GM23338 (cell line): ENCODE results near the gene GNG7. TPM values are rescaled to one million over a fixed set of nuclear protein-coding genes. Genes with fewer than 3 reads are reported as not detected.

Experiments used
- ATAC-seq: fragments of 200-7000 bp; cut with Tn5 transposase; 3 replicates; pipeline ENCODE4 v1.9.1; 2020
- DNase-seq: peaks from one replicate; pipeline ENCODE4 v3.0.0-alpha.2; 2015; ENCODE audit warnings: low spot score
- H2AFZ ChIP-seq: fragments of 200-600 bp; sonication (generic); 2 replicates; pipeline ENCODE4 v1.8.0; 2016; ENCODE audit warnings: antibody characterized with exemption, mild to moderate bottlenecking, moderate library complexity
- H3F3A ChIP-seq: fragments of 200-600 bp; sonication (generic); replicated peaks from 2 replicates; pipeline ENCODE4 v1.8.0; 2017; ENCODE audit warnings: antibody characterized with exemption, mixed run types, low read depth
- H3K27ac ChIP-seq: fragments of 200-600 bp; sonication (generic); 2 replicates; pipeline ENCODE4 v1.6.1; 2016; ENCODE audit warnings: low read depth
- H3K27me3 ChIP-seq: fragments of 200-600 bp; sonication (generic); 2 replicates; pipeline ENCODE4 v1.8.0; 2016; ENCODE audit warnings: mild to moderate bottlenecking, mixed run types, moderate library complexity; ENCODE audit not compliant: insufficient read depth
- H3K36me3 ChIP-seq: fragments of 200-600 bp; sonication (generic); 2 replicates; pipeline ENCODE4 v1.8.0; 2016; ENCODE audit warnings: mild to moderate bottlenecking; ENCODE audit not compliant: insufficient read depth
- H3K4me1 ChIP-seq: fragments of 200-600 bp; sonication (generic); 2 replicates; pipeline ENCODE4 v1.8.0; 2016; ENCODE audit warnings: mild to moderate bottlenecking, moderate library complexity; ENCODE audit not compliant: insufficient read depth
- H3K4me2 ChIP-seq: fragments of 200-600 bp; sonication (generic); 2 replicates; pipeline ENCODE4 v1.7.1; 2017; ENCODE audit warnings: mixed run types
- H3K4me3 ChIP-seq: fragments of 200-600 bp; sonication (generic); 2 replicates; pipeline ENCODE4 v1.6.1; 2016; ENCODE audit warnings: mixed run types
- H3K79me2 ChIP-seq: fragments of 200-600 bp; sonication (generic); replicated peaks from 2 replicates; pipeline ENCODE4 v1.8.0; 2017; ENCODE audit warnings: mild to moderate bottlenecking; ENCODE audit not compliant: insufficient read depth
- H3K9me2 ChIP-seq: fragments of 200-600 bp; sonication (generic); 2 replicates; pipeline ENCODE4 v1.8.0; 2017; ENCODE audit not compliant: insufficient read depth
- H4K20me1 ChIP-seq: fragments of 200-600 bp; sonication (generic); replicated peaks from 2 replicates; pipeline ENCODE4 v1.8.0; 2017; ENCODE audit warnings: mild to moderate bottlenecking; ENCODE audit not compliant: insufficient read depth
- H3K27ac Mint-ChIP-seq: 2 replicates; pipeline ENCODE4 v1.8.0; 2020; ENCODE audit warnings: inconsistent platforms, mild to moderate bottlenecking, moderate library complexity, mixed read lengths
- H3K27me3 Mint-ChIP-seq: 3 replicates; pipeline ENCODE4 v1.8.0; 2022; ENCODE audit warnings: low read depth, mild to moderate bottlenecking, moderate library complexity, mixed read lengths, inconsistent platforms; ENCODE audit not compliant: insufficient read depth, poor library complexity
- H3K36me3 Mint-ChIP-seq: 3 replicates; pipeline ENCODE4 v1.8.0; 2021; ENCODE audit warnings: low read depth, mild to moderate bottlenecking, inconsistent platforms, moderate library complexity, mixed read lengths
- H3K4me1 Mint-ChIP-seq: 3 replicates; pipeline ENCODE4 v1.8.0; 2020; ENCODE audit warnings: mild to moderate bottlenecking, inconsistent platforms, mixed read lengths
- H3K4me3 Mint-ChIP-seq: 3 replicates; pipeline ENCODE4 v1.8.0; 2021; ENCODE audit warnings: moderate library complexity, mild to moderate bottlenecking, inconsistent platforms, mixed read lengths
- H3K9me3 Mint-ChIP-seq: 3 replicates; pipeline ENCODE4 v1.8.0; 2020; ENCODE audit warnings: moderate library complexity, mild to moderate bottlenecking, inconsistent platforms, mixed read lengths
- CREB1 ChIP-seq: fragments of 250-450 bp; sonication (Bioruptor Pico); IDR thresholded peaks from 2 replicates; pipeline ENCODE4 v1.5.0; 2020; ENCODE audit warnings: low read depth, mild to moderate bottlenecking, moderate library complexity
- CTCF ChIP-seq, 2 experiments: fragments of 200-600 bp in 1 of 2; sonication (generic) in 1 of 2; conservative IDR thresholded peaks; 2 replicates each; pipeline versions ENCODE4 v1.5.1 to v1.6.1; 2016 to 2017; ENCODE audit warnings: antibody characterized with exemption in 2 of 2, low read depth in 2 of 2, mild to moderate bottlenecking in 2 of 2, moderate library complexity in 1 of 2
- EZH2 ChIP-seq: fragments of 200-600 bp; sonication (generic); IDR thresholded peaks from one replicate; pipeline ENCODE4 v1.8.0; 2017; ENCODE audit warnings: antibody characterized with exemption, mild to moderate bottlenecking, low read depth; ENCODE audit not compliant: unreplicated experiment
- EZH2phosphoT487 ChIP-seq: fragments of 200-600 bp; sonication (generic); IDR thresholded peaks from one replicate; pipeline ENCODE4 v1.8.1; 2018; ENCODE audit warnings: antibody characterized with exemption; ENCODE audit not compliant: unreplicated experiment
- JUNB ChIP-seq: IDR thresholded peaks from one replicate; pipeline ENCODE4 v1.6.1; 2016; ENCODE audit warnings: antibody characterized with exemption; ENCODE audit not compliant: unreplicated experiment
- NANOG ChIP-seq: IDR thresholded peaks from 2 replicates; pipeline ENCODE4 v1.6.1; 2016; ENCODE audit warnings: antibody characterized with exemption, borderline replicate concordance
- POLR2AphosphoS5 ChIP-seq: IDR thresholded peaks from 2 replicates; pipeline ENCODE4 v1.6.1; 2016; ENCODE audit warnings: antibody characterized with exemption, low read depth
- REST ChIP-seq: IDR thresholded peaks from one replicate; pipeline ENCODE4 v1.6.1; 2018; ENCODE audit warnings: antibody characterized with exemption; ENCODE audit not compliant: unreplicated experiment
- STAT1 ChIP-seq: IDR thresholded peaks from one replicate; pipeline ENCODE4 v1.6.1; 2016; ENCODE audit warnings: antibody characterized with exemption; ENCODE audit not compliant: unreplicated experiment
- ZNF114 ChIP-seq: fragments of 250-450 bp; sonication (Bioruptor Pico); IDR thresholded peaks from 2 replicates; pipeline ENCODE4 v1.5.0; 2020; ENCODE audit warnings: mild to moderate bottlenecking, moderate library complexity
- ZNF331 ChIP-seq: fragments of 250-450 bp; sonication (Bioruptor Pico); IDR thresholded peaks from 2 replicates; pipeline ENCODE4 v1.5.0; 2020; ENCODE audit warnings: low read depth, mild to moderate bottlenecking, moderate library complexity
- ZNF462 ChIP-seq: fragments of 250-450 bp; sonication (Bioruptor Pico); IDR thresholded peaks from 2 replicates; pipeline ENCODE4 v1.5.0; 2020; ENCODE audit warnings: mild to moderate bottlenecking, moderate library complexity
- polyA plus RNA-seq: library from polyadenylated mRNA; unstranded; fragments of >200 nt; fragmentation: Nextera tagmentation; extraction: Ambion mirVana; gene quantifications from 2 replicates; pipeline ENCODE4 v1.2.1, GENCODE V29; 2016
- total RNA-seq: library from RNA; depleted of rRNA; stranded (reverse); fragments of >200 nt; shearing (Covaris generic); gene quantifications from 2 replicates; pipeline ENCODE4 v1.2.3, GENCODE V29; 2014
- TF ChIP-seq, protein P1 (sequence below): IDR thresholded peaks from 2 replicates; pipeline ENCODE4 v1.6.1; 2016; ENCODE audit warnings: antibody characterized with exemption

GNG7 gene
- total and polyA plus RNA-seq, 2 experiments from 2014 or later = 5.1 to 5.4 TPM

DNA sequence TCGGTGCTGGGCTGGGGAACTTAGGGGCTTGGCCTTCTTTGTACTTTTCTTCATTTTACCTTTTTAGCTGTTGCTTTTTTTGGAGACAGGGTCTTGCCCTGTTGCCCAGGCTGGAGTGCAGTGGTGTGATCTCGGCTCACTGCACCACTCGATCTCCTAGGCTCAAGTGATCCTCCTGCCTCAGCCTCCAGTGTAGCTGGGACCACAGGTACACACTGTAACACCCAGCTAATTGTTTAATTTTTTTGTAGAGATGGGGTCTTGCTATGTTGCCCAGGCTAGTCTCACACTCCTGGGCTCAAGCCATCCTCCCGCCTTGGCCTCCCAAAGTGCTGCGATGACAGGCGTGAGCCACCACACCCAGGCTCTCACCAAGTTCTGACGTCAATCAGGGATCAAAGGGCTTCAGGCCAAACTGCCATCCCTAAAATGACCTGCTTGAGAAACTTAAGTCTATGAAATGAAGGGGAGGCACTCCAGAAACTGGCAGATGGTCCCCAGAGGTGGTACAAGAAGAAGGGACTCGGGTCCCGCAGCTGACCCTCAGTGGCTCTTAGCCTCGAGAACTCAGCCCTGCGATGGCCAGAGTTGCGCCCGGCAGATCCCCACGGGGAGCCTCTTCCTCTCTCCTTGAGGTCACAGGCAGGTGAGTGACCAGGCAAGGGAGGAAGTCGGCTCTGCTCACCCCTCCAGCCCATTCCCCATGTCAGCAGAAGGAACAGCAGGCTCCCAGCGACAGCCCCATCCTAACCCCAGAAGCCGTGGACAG is 61.7 kb downstream of the GNG7 start:
- peaks cover 12% of the 10 kb centered on the region for H3K4me1 Mint-ChIP-seq
- peaks cover 7% of the 10 kb centered on the region for H3K27me3 Mint-ChIP-seq
- Histone ChIP-seq H3K27me3 (no peaks in the 10 kb centered on the region), H3K4me3 (no peak overlapping the region), H3K4me1 (peaks cover 12% of the 10 kb centered on the region), H3K27ac (no peak overlapping the region), H2AFZ (no peak overlapping the region), H4K20me1 (no peaks in the 10 kb centered on the region; the same call in 1 of the 2 replicates), H3K4me2 (no peak overlapping the region), H3K9me2 (no peaks in the 10 kb centered on the region), H3F3A (no peaks in the 10 kb centered on the region), H3K79me2 (no peaks in the 10 kb centered on the region), H3K36me3 (no peaks in the 10 kb centered on the region)
- no peak overlapping the region for H3K27ac Mint-ChIP-seq
- ATAC-seq (no peak), DNase-seq (no peak)
- H3K36me3 Mint-ChIP-seq = no peaks in the 10 kb centered on the region; the same call in 2 of the 3 replicates
- H3K9me3 Mint-ChIP-seq = peaks cover 4% of the 10 kb centered on the region; the same call in 1 of the 3 replicates
- no peak overlapping the region for H3K4me3 Mint-ChIP-seq
- no peak for TF ChIP-seq EZH2
- no peak for TF ChIP-seq CREB1 (CRISPR knock-in tag)
- no peak for TF ChIP-seq REST
- TF ChIP-seq, protein P1, sequence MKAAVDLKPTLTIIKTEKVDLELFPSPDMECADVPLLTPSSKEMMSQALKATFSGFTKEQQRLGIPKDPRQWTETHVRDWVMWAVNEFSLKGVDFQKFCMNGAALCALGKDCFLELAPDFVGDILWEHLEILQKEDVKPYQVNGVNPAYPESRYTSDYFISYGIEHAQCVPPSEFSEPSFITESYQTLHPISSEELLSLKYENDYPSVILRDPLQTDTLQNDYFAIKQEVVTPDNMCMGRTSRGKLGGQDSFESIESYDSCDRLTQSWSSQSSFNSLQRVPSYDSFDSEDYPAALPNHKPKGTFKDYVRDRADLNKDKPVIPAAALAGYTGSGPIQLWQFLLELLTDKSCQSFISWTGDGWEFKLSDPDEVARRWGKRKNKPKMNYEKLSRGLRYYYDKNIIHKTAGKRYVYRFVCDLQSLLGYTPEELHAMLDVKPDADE = no peak
- TF ChIP-seq ZNF331 = no peak
- TF ChIP-seq POLR2AphosphoS5 = no peak
- TF ChIP-seq CTCF (conservative IDR thresholded peaks at IDR 0.05; ENCODE audit: low read depth in 2 of 2) = no peak
- TF ChIP-seq ZNF462 (CRISPR knock-in tag) = no peak
- TF ChIP-seq ZNF114 (CRISPR knock-in tag) = no peak
- TF ChIP-seq STAT1 = no peak
- no peak for TF ChIP-seq EZH2phosphoT487
- TF ChIP-seq JUNB = no peak
- TF ChIP-seq NANOG = no peak
